ACC112 (cell line): Measurements from ENCODE around the gene GRK4.

Experiments
- H2AFZ ChIP-seq: fragments of 200-600 bp; sonication (generic); one replicate; pipeline ENCODE4 v1.6.0; 2017; ENCODE audit warnings: antibody characterized with exemption, low read length; ENCODE audit not compliant: unreplicated experiment
- H3K27ac ChIP-seq: fragments of 200-600 bp; sonication (generic); 2 replicates; pipeline ENCODE4 v1.5.1; 2014; ENCODE audit warnings: low read depth, mild to moderate bottlenecking, antibody characterized with exemption, low read length, moderate library complexity
- H3K27me3 ChIP-seq: fragments of 200-600 bp; sonication (generic); 2 replicates; pipeline ENCODE4 v1.6.1; 2014; ENCODE audit warnings: mild to moderate bottlenecking, antibody characterized with exemption, low read length, moderate library complexity, mixed read lengths; ENCODE audit not compliant: insufficient read depth
- H3K36me3 ChIP-seq: fragments of 200-600 bp; sonication (generic); 2 replicates; pipeline ENCODE4 v1.6.1; 2016; ENCODE audit warnings: mild to moderate bottlenecking, antibody characterized with exemption, low read length, moderate library complexity, mixed read lengths; ENCODE audit not compliant: insufficient read depth
- H3K4me1 ChIP-seq: fragments of 200-600 bp; sonication (generic); one replicate; pipeline ENCODE4 v1.6.1; 2016; ENCODE audit warnings: low read length, mixed read lengths; ENCODE audit not compliant: insufficient read depth, unreplicated experiment, control insufficient read depth
- H3K4me3 ChIP-seq: fragments of 200-600 bp; sonication (generic); 2 replicates; pipeline ENCODE4 v1.5.1; 2014; ENCODE audit warnings: mild to moderate bottlenecking, low read depth, low read length
- H3K79me2 ChIP-seq: fragments of 200-600 bp; sonication (generic); one replicate; pipeline ENCODE4 v1.6.0; 2016; ENCODE audit warnings: low read length; ENCODE audit not compliant: control insufficient read depth, unreplicated experiment, insufficient read depth

GRK4 gene

GRCh38 chr4:3016961-3017360, 53.6 kb downstream of the GRK4 start:
- no peak overlapping the region for H3K4me3 ChIP-seq
- no peak overlapping the region for H3K27ac ChIP-seq
- H2AFZ ChIP-seq = no peak overlapping the region
- H3K4me1 ChIP-seq = no peaks in the 10 kb centered on the region
- H3K79me2 ChIP-seq = no peaks in the 10 kb centered on the region
- no peaks in the 10 kb centered on the region for H3K36me3 ChIP-seq
- H3K27me3 ChIP-seq = no peaks in the 10 kb centered on the region

- no peaks in the 10 kb centered on the region for H3K4me1 ChIP-seq
- H3K27ac ChIP-seq = no peak overlapping the region
- H3K27me3 ChIP-seq = no peaks in the 10 kb centered on the region
- H3K4me3 ChIP-seq = no peak overlapping the region
- no peak overlapping the region for H2AFZ ChIP-seq
- H3K36me3 ChIP-seq = no peaks in the 10 kb centered on the region
- no peaks in the 10 kb centered on the region for H3K79me2 ChIP-seq
Observed at GRCh38 chr4:3017504-3017903, 54.1 kb downstream of the GRK4 start.

GRCh38 chr4:3019145-3019846, 55.9 kb downstream of the GRK4 start:
- no peak overlapping the region for H2AFZ ChIP-seq
- no peaks in the 10 kb centered on the region for H3K79me2 ChIP-seq
- no peaks in the 10 kb centered on the region for H3K27me3 ChIP-seq
- no peak overlapping the region for H3K27ac ChIP-seq
- no peaks in the 10 kb centered on the region for H3K36me3 ChIP-seq
- H3K4me3 ChIP-seq = no peak overlapping the region
- no peaks in the 10 kb centered on the region for H3K4me1 ChIP-seq

GRCh38 chr4:3021127-3021526, 57.8 kb downstream of the GRK4 start:
- Histone ChIP-seq H3K79me2 (no peaks in the 10 kb centered on the region), H3K27ac (no peak overlapping the region), H3K4me1 (no peaks in the 10 kb centered on the region), H2AFZ (no peak overlapping the region), H3K27me3 (no peaks in the 10 kb centered on the region), H3K4me3 (no peak overlapping the region), H3K36me3 (no peaks in the 10 kb centered on the region)

- H3K27ac ChIP-seq = no peak overlapping the region
Observed at GRCh38 chr4:3021627-3022026, 58.3 kb downstream of the GRK4 start.

GRCh38 chr4:3022112-3022511, 58.7 kb downstream of the GRK4 start:
- Histone ChIP-seq H3K79me2 (no peaks in the 10 kb centered on the region), H3K27me3 (no peaks in the 10 kb centered on the region), H3K27ac (no peak overlapping the region), H2AFZ (no peak overlapping the region), H3K36me3 (no peaks in the 10 kb centered on the region), H3K4me1 (no peaks in the 10 kb centered on the region), H3K4me3 (no peak overlapping the region)

More at GRCh38 chr4:3021627-3022026, 58.3 kb downstream of the GRK4 start:
- H3K27me3 ChIP-seq = no peaks in the 10 kb centered on the region
- no peaks in the 10 kb centered on the region for H3K36me3 ChIP-seq
- H3K4me3 ChIP-seq = no peak overlapping the region
- no peak overlapping the region for H2AFZ ChIP-seq
- no peaks in the 10 kb centered on the region for H3K79me2 ChIP-seq
- no peaks in the 10 kb centered on the region for H3K4me1 ChIP-seq

- Histone ChIP-seq H2AFZ (no peak overlapping the region), H3K4me3 (no peak overlapping the region), H3K4me1 (no peaks in the 10 kb centered on the region), H3K36me3 (no peaks in the 10 kb centered on the region), H3K79me2 (no peaks in the 10 kb centered on the region), H3K27ac (no peak overlapping the region), H3K27me3 (no peaks in the 10 kb centered on the region)
Observed at GRCh38 chr4:3022651-3023050, 59.3 kb downstream of the GRK4 start.

- Histone ChIP-seq H3K27me3 (no peaks in the 10 kb centered on the region), H3K4me1 (no peaks in the 10 kb centered on the region), H3K27ac (no peak overlapping the region), H3K79me2 (no peaks in the 10 kb centered on the region), H2AFZ (no peak overlapping the region), H3K36me3 (no peaks in the 10 kb centered on the region), H3K4me3 (no peak overlapping the region)
Observed at GRCh38 chr4:3025881-3026280, 62.5 kb downstream of the GRK4 start.

GRCh38 chr4:3026540-3026939, 63.2 kb downstream of the GRK4 start:
- Histone ChIP-seq H3K4me1 (no peaks in the 10 kb centered on the region), H3K27me3 (no peaks in the 10 kb centered on the region), H3K79me2 (no peaks in the 10 kb centered on the region), H2AFZ (no peak overlapping the region), H3K4me3 (no peak overlapping the region), H3K27ac (no peak overlapping the region), H3K36me3 (no peaks in the 10 kb centered on the region)

GRCh38 chr4:3029464-3029863, 66.1 kb downstream of the GRK4 start:
- H3K4me3 ChIP-seq = no peak overlapping the region
- no peaks in the 10 kb centered on the region for H3K79me2 ChIP-seq
- no peaks in the 10 kb centered on the region for H3K36me3 ChIP-seq
- H2AFZ ChIP-seq = no peak overlapping the region
- H3K4me1 ChIP-seq = no peaks in the 10 kb centered on the region
- H3K27me3 ChIP-seq = no peaks in the 10 kb centered on the region
- H3K27ac ChIP-seq = no peak overlapping the region

- Histone ChIP-seq H3K36me3 (no peaks in the 10 kb centered on the region), H3K79me2 (no peaks in the 10 kb centered on the region), H3K4me1 (no peaks in the 10 kb centered on the region), H3K27ac (no peak overlapping the region), H2AFZ (no peak overlapping the region), H3K27me3 (no peaks in the 10 kb centered on the region), H3K4me3 (no peak overlapping the region)
Observed at GRCh38 chr4:3030566-3031356, 67.4 kb downstream of the GRK4 start.
